Measurements from ENCODE around the gene GDI1. TPM values are rescaled to one million over a fixed set of nuclear protein-coding genes. Genes with fewer than 3 reads are reported as not detected.
A peak's percentile ranks its signal among the peaks of the same experiment; 100 is the strongest.

Gene GDI1
- total RNA-seq, 1 donor from 2014 or later, result 79.3 TPM

DNA sequence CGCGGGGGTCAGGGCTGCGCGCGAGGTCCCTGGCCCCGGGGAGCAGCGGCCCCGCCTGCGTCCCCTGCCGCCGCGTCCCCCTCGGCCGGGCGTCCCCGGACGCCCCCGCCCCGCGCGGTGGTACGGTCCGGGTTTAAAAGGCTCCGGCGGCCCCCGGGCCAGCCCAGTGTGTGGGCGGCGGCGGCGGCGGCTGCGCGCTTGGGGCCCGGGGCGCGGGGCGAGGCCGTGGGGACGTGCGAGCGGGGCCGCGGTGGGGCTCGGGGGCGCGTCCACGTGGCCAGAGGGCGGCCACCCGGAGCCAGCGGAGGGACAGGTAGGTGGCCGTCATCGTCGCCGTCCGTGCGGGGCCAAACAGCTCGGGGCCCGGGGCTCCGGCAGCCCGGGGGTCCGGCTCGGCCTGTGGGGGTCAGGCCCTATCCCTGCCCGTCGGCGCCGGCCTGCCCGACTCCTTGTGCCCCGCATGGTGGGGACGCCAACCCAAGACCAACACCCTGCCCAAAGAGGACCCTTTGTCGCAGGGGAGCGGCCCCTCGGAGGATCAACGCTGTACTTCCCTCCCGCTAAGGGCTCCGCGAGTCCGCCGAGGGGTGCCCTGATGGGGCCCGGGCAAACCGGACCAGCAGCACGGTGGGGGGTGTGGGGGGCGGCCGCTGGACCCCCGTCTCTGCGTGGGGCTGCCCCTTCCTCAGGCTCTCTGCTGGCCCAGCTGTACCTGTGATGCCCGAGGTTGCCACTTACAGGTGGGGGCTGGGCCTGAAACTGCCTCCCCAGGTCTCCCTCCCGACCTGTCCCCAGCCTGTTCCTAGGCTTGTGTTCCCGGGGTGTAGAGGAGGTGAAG lies 21.4 kb downstream of the GDI1 start, which contains the start of gene PLXNA3:
Gene PLXNA3 (plus strand): TSS at position 166 of the 838 bp plus-strand sequence. CDS start 1,903 bp downstream, outside the sequence.
- Histone ChIP-seq H3K4me3 (peak within 1 kb of the TSS; percentile 75), H3K27ac (replicated peaks) (peak within 1 kb of the TSS; percentile 74), H3K4me1 (peaks cover 9% of the 10 kb centered on the region), H3K36me3 (no peaks in the 10 kb centered on the region), H3K27me3 (ENCODE audit: low read depth) (no peaks in the 10 kb centered on the region), H3K9me3 (replicated peaks) (no peaks in the 10 kb centered on the region)
- intact Hi-C loops (cut with micrococcal nuclease), result no loop called here
- peak; percentile 54 for DNase-seq
- TF ChIP-seq, protein P1, sequence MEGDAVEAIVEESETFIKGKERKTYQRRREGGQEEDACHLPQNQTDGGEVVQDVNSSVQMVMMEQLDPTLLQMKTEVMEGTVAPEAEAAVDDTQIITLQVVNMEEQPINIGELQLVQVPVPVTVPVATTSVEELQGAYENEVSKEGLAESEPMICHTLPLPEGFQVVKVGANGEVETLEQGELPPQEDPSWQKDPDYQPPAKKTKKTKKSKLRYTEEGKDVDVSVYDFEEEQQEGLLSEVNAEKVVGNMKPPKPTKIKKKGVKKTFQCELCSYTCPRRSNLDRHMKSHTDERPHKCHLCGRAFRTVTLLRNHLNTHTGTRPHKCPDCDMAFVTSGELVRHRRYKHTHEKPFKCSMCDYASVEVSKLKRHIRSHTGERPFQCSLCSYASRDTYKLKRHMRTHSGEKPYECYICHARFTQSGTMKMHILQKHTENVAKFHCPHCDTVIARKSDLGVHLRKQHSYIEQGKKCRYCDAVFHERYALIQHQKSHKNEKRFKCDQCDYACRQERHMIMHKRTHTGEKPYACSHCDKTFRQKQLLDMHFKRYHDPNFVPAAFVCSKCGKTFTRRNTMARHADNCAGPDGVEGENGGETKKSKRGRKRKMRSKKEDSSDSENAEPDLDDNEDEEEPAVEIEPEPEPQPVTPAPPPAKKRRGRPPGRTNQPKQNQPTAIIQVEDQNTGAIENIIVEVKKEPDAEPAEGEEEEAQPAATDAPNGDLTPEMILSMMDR (IDR thresholded peaks at IDR 0.05; ENCODE audit: borderline replicate concordance), result no peak

DNA sequence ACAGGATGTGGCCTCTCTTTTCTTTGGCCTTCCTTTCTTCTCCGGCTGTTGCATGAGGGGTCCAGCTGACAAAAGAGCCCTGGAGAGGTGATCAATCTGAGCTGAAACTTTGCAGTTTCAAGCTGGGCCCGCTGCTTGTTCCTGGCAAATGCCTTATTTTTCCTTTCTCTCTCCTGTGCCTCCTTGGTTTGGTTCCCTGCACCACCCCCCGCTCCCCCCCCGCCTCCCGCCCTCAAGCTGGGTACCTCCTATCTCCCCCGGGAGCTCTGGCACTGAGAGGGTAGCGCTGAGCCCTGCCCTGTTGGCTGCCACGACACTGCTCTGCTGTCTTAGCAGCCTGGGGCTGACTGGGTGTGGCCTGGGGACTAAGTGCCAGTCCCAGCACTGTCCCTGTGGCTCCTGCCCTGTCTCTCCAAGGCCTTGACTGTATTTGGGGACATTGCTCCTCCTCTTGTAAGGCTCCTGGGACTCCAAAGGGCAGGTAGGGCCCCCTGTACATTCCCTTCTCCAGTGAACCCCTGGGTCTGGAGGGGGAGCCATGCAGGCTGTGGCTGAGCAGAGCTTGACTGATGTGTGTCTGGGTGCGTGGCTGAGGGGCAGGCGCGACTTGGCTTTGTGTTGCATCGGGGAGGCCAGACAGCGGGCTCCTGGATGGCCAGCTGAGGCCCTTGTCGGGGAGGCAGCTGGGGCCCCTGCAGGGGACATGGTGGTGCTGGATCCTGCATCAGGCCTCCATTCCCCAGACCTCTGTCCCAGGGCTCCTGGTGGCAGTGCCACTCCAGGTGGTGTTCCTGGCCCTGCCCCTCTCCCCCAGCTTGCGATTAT lies 22.2 kb downstream of the GDI1 start:
- H3K9me3 ChIP-seq (replicated peaks), result no peaks in the 10 kb centered on the region
- intact Hi-C loops (cut with micrococcal nuclease), result no loop called here
- peaks cover 3% of the 10 kb centered on the region for H3K36me3 ChIP-seq
- peak overlapping the region; percentile 75 for H3K4me3 ChIP-seq
- TF ChIP-seq, protein P1 (IDR thresholded peaks at IDR 0.05; ENCODE audit: borderline replicate concordance), result no peak
- H3K27ac ChIP-seq (replicated peaks), result peak overlapping the region; percentile 74
- H3K27me3 ChIP-seq (ENCODE audit: low read depth), result no peaks in the 10 kb centered on the region
- H3K4me1 ChIP-seq, result peaks cover 9% of the 10 kb centered on the region
- peak; percentile 28 for DNase-seq

DNA sequence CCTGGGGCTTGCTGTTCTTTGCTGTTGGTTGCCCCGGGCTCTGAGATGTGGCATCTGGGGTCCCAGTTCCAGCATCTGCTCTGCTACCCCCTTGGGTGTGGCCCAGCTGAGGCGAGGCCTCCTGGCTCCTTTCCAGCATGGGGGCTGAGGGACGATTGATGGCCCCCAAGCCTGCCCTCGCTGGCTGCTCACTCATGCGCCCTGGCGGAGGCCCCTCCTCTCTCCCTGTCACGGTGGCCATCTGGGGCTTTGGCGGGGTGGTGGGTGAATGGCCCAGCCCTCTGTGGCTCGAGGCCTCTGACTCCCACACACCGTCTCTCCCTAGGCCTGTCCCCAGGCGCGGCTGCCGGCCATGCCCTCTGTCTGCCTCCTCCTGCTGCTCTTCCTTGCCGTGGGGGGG lies 22.9 kb downstream of the GDI1 start:
- H3K4me3 ChIP-seq, result peak overlapping the region; percentile 75
- intact Hi-C loops (cut with micrococcal nuclease), result no loop called here
- TF ChIP-seq, protein P1 (IDR thresholded peaks at IDR 0.05; ENCODE audit: borderline replicate concordance), result no peak
- H3K4me1 ChIP-seq, result peaks cover 9% of the 10 kb centered on the region
- peaks cover 3% of the 10 kb centered on the region for H3K36me3 ChIP-seq
- no peaks in the 10 kb centered on the region for H3K27me3 ChIP-seq (ENCODE audit: low read depth)
- no peaks in the 10 kb centered on the region for H3K9me3 ChIP-seq (replicated peaks)
- no peak for DNase-seq
- H3K27ac ChIP-seq (replicated peaks), result no peak overlapping the region

DNA sequence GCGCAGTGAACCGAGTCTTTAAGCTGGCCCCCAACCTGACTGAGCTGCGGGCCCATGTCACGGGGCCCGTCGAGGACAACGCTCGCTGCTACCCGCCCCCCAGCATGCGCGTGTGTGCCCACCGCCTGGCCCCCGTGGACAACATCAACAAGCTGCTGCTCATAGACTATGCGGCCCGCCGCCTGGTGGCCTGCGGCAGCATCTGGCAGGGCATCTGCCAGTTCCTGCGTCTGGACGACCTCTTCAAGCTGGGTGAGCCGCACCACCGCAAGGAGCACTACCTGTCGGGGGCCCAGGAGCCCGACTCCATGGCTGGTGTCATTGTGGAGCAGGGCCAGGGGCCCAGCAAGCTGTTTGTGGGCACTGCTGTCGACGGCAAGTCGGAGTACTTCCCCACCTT lies 23.4 kb downstream of the GDI1 start:
- Histone ChIP-seq H3K36me3 (peaks cover 4% of the 10 kb centered on the region), H3K4me3 (no peak overlapping the region), H3K27me3 (ENCODE audit: low read depth) (no peaks in the 10 kb centered on the region), H3K4me1 (peaks cover 9% of the 10 kb centered on the region), H3K9me3 (replicated peaks) (no peaks in the 10 kb centered on the region), H3K27ac (replicated peaks) (no peak overlapping the region)
- DNase-seq, result no peak
- TF ChIP-seq, protein P1 (IDR thresholded peaks at IDR 0.05; ENCODE audit: borderline replicate concordance), result no peak
- intact Hi-C loops (cut with micrococcal nuclease), result no loop called here

DNA sequence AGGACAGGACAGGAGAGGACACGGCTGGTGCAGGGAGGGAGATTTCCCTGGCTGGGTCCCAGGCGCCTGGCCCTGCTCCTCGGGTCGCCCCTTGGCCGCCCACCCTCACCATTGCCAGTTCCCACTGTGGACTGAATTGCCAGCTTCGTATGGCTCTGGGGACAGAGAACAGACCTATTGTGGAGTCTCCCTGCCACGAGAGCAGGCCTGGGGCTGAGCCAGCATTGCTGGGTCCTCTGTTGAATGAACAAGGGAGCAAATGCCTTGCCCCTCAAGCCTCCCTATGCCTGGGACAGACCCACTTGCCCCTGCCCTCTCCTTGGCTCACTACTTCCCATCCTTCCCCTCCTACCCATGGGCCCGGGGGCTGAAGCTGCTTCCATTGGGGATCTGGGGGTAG lies 25.4 kb downstream of the GDI1 start:
- no peaks in the 10 kb centered on the region for H3K27me3 ChIP-seq (ENCODE audit: low read depth)
- peaks cover 9% of the 10 kb centered on the region for H3K4me1 ChIP-seq
- H3K9me3 ChIP-seq (replicated peaks), result no peaks in the 10 kb centered on the region
- intact Hi-C loops (cut with micrococcal nuclease), result no loop called here
- H3K36me3 ChIP-seq, result peaks cover 7% of the 10 kb centered on the region
- no peak for DNase-seq
- H3K4me3 ChIP-seq, result no peak overlapping the region
- TF ChIP-seq, protein P1 (IDR thresholded peaks at IDR 0.05; ENCODE audit: borderline replicate concordance), result no peak
- H3K27ac ChIP-seq (replicated peaks), result no peak overlapping the region

Measured in left ventricle myocardium inferior (tissue), 1 donor.